GM21528 (cell line): Measurements from ENCODE around the gene IGSF22.
A peak's percentile ranks its signal among the peaks of the same experiment; 100 is the strongest.

Source experiments
- ATAC-seq: cut with Tn5 transposase; IDR thresholded peaks from one replicate; pipeline ENCODE4 v1.9.1; 2021; ENCODE audit warnings: mild to moderate bottlenecking, moderate library complexity; ENCODE audit not compliant: unreplicated experiment, low FRiP score

IGSF22 gene

DNA sequence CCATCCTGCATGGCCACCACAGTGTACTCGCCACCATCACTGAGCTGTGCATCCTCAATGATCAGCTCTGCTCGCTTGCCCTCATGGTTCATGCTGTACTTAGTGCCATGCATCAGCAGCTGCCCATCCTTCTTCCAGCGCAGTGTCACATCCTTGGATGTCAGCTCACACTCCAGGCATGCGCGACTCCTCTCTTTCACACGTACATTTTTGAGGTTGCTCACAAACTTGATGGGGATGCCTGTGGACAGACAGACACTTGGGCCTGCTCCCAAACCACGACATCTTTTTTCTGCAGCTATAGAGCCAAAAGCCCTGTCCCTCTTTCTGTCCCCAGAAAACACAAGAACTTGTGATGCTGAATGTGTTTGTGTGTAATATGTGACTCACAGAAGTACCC, 10.5 kb downstream of the IGSF22 start:
- no peak for ATAC-seq

DNA sequence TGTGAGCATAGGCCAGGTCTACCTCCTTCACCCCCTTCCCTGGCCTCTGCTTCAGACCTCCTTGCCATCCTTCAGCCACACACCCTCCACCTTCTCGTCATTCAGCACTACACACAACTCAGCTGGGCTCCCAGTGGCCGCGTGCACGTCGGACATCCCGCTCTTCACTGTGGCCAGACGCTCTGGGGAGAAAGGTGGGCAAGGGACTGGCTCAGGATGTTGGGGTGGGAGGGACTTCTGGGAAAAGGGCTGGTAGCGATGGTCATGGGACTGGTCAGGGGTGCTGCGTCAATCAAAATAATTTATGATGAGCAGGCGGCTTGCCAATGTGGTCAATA, 11.6 kb downstream of the IGSF22 start:
- no peak for ATAC-seq

DNA sequence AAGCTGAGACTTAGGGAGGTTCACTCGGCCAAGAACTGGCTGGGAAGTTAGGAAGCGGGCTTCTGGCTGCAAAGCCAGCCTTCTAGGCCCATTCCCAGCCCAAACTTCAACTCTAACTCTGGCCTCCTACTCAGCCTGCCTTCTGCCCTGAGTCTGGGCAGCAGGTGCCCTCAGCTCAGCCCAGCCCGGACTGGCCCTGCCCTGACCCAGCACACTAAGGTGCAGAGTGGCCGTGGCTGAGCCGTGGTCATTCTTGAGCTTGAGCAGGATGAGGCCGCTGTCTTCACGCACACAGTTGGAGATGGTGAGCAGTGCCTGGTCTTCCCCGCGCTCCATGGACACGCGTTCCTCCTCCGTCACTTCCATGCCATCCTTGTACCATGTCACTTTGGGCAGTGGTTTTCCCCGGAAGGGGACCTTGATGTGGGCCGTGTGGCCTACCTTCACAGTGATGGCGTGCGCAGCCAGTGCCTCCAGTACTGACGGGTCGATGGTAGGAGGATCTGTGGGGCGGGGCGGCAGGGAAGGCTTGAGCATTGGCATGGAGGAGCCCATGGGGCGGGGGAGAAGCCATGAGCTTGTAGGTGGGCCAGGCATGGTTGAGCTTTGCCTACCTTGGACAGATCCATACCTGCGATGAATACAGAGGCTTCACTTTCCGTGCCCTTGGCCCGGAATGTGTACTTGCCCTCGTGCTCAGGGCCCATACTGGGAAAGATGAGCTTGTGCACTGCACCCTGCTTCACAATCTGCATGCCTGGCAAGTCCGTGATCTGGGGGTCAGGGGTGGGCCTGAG, 12.1 kb downstream of the IGSF22 start:
- no peak for ATAC-seq

DNA sequence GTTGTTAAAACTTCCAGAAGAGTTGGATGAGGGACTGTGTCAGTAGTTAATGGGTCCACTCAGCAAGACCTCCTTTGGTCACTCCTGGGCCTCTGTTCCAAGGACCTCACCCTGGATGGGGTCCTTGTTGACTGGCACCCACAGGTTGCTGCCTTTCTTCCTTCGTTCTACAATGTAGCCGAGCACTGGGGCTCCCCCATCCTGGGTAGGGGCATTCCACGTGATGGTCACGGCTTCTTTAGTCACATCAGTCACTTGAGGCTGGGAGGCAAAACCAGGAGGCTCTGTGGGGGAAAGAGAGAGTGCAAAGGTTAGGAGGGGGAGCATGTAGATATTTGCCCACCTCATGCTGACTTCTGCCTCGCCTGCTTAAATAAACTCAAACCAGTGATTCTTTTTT, 15.4 kb downstream of the IGSF22 start:
- no peak for ATAC-seq

DNA sequence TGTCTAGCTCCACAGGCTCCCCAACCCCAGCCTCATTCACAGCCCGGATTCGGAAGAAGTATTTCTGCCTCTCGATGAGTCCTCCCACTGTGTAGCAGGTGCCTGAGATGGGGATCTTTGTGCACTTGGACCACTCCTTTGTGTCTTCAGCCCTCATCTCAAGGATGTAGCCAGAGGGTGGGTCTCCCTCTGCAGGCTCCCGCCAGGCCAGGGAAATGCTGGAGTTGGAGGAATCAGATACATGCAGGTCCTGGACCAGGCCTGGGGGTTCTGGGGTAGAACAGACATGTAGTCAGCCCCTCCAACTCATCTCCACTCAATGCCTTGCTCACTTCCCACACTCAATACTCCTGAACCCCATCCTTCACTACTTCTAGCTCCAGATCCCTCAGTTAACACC, 16.6 kb downstream of the IGSF22 start:
- ATAC-seq: no peak

DNA sequence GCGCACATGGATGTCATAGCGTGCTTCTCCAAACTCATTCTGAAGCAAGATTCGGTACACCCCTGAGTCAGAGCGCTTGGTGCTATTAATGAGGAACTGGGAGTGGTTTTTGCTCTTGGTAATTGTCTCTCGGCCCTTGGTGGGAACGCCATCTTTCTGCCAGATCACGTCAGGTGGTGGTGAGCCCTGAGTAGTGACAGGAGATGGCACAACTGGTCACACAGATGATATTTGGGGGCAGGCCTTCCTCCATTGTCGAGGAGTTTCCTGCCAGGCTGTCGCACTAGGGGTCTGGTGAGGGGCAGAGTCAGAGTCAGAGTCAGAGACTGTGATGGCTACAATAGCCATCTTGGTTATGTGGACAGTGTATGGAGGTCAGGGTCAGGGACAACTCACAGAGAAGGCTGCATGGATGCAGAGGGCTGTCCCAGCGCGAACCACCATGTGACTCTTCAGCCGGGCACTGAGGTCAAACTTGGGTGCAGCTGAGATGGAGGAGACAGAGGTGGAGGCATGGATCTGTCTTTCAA, 18.1 kb downstream of the IGSF22 start:
- no peak for ATAC-seq

DNA sequence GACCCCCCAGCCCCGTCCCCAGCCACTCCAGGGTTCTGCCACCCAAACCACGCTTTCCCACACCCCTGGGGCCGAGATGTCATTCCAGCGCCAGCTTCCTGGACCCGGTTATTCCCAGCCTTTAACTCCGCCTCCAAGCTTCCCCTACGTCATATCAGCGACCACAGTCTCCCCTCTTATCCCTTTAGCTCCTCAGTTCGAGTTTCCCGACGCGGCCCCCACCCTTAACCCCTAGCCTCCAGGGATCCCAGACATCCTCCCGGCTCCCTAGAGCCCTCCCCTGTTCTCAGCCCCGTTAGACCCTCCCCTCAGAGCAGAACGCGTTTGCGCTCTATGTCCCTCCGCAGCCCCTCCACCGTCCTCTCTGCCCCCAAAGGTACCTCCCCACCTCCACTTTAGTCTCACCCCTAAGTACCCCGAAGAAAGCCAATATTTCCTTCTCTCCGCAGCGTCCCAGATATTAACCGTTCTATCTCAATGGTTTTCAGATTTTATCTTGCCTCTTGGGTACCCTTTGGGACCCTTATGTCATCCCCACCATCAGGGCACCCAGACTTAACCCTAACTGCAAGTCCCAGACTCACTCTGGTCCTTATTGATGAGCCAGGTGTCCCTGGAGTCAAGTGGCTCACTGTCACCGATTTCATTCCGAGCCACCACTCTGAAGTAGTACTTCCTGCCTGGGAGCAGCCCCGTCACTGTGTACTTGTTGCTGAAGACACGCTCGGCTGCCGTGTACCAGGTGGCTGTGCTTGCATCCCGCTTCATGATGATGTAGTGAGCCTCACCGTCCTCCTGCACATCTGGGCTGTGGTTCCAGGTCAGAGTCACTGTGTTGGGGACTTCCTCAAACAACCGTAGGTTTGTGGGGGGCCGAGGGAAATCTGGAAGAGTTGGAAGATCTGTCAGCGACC, 19.4 kb downstream of the IGSF22 start:
- no peak for ATAC-seq

GRCh38 chr11:18705651-18706281, 20.2 kb downstream of the IGSF22 start:
- ATAC-seq: no peak

- ATAC-seq: no peak
Measured at GRCh38 chr11:18704698-18705097, 21.3 kb downstream of the IGSF22 start.

- no peak for ATAC-seq
Measured at GRCh38 chr11:18704045-18704645, 21.8 kb downstream of the IGSF22 start.

- no peak for ATAC-seq
Measured at GRCh38 chr11:18703001-18703763, 22.8 kb downstream of the IGSF22 start.

DNA sequence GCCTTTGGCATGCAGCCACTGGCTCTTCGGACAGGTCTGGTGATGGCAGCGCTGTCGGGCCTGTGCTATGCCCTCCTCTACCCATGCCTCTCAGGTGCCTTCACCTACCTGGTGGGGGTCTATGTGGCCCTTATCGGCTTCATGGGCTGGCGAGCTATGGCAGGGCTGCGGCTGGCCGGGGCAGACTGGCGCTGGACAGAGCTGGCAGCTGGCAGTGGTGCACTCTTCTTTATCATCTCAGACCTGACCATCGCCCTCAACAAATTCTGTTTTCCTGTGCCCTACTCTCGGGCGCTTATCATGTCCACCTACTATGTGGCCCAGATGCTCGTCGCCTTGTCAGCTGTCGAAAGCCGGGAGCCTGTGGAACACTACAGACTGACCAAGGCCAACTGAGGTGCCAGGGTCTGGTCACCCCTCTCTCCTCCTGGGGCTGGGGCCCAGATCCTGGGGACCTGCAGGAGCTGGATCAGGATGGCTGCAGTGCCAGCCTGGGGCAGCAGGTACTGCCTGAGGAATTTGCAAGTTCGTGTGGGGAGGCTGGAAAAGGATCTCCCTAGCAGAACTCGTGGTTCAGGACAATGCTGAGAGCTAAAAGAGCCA, 24.3 kb downstream of the IGSF22 start:
- no peak for ATAC-seq

DNA sequence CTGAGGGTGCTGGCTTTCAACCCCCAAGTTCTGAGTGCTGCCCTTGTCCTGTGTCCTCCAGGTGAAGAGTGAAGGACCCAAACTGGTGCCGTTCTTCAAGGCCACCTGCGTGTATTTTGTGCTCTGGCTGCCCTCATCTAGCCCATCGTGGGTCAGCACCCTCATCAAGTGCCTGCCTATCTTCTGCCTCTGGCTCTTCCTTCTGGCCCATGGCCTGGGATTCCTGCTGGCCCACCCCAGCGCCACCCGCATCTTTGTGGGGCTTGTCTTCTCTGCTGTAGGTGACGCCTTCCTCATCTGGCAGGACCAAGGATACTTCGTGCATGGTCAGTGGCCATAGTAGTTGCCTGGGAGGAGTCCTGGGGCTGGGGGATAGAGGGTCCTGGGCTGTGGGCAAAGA, 25.1 kb downstream of the IGSF22 start:
- ATAC-seq: no peak

DNA sequence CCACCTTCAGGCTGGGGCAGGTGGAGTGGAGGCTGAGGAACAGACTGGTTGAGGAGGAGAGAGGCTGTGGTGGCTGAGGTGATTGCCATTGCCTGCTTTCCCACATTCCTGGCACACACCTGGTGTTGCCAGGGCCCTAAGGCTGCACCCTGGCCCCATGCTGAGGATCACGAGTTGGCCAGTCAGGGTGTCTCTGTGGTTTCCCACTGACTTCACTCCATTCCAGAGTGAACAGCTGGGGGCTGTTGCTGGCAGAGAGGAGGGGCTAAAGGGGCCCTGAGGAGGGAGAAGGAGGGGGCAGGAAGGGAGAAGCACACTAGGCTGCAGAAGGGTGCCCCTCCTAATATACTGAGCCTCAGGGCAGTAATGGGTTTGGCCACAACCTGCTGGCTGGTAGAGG, 25.6 kb downstream of the IGSF22 start:
- no peak for ATAC-seq

DNA sequence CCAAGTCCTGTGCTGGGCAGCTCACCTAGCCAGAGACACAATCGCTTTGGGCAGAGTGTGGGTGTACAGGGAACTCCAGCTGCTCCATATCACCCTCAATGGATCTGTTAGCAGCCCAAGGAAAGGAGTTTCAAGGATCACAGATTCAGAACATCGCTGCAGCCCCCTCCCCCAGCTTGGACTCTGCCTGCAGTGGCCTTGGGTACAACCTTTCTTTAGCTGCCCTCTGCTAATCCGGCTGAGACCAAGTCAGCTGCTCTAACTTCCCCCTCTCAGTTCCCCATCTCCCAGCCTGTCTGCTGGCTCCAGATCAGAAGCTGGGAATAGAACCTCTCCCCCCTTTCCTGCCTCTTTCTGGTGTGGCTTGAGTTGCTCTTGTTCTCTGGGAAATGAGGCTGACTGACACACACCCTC, 26.1 kb downstream of the IGSF22 start:
- no peak for ATAC-seq

DNA sequence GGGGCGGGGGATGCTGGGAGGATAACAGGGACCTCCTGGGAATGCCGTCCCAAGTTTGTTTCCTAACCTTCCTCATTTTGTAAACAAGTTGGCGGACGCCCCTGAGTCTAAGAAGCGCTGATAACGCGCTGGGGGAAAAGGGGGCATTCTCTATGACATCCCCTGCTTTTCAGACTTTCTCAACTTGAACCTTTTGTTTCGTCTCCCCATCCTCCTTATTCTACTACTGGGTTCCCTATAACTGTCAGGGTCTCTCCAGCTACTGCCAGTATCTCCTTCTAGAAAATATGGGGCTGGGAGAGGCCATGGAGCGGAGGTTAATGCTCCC, 26.8 kb downstream of the IGSF22 start:
- no peak for ATAC-seq

DNA sequence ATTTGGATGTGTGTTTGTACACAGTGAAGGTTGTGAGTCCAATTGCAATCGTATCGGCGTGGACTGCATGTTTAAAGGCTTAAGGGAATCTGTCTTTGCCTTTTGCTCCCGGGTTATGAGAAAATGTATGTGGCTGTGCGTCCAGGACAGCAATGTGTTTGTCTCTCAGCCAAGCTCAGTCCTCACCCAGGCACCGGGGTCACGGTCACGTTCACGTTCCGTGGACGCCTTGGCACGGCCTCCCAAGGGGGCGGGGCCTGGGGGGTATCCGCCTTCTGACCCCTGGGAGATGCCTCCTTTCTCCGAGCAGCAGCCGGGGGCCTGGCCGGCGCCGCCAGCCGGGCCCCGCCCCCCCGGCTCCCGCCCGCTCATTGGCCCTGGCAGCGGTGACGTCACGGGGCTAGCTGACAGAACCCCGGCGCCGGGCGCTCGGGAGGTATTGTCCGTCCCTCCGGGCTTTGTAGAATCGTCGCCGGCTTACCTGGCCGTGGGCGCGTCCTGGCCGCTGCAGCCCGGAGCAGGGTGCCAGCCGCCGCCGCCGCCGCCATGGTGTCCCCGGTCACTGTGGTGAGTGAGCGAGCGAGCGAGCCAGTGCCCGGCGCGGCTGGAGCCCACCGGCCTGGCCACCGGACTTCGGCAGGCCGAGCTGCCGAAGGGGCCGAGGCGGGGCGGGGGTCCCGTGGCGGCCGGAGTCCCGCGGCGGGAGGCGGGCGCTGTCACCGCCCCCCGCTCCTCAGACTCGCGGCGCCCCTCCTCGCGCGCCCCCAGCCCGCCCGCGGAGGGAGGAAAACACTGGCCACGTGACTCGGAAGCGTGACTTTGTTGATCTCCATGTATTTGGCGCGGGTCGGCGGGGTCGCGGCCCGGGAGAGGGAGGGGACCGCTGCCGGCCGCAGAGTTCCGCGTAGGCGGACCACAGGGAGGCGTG, 27.4 kb downstream of the IGSF22 start, which contains the start of gene TMEM86A:
TSS of gene TMEM86A (plus strand) at position 439 of the 928 bp plus-strand sequence. CDS start at position 547, 108 bp downstream.
- peak; percentile 92 for ATAC-seq

- ATAC-seq: no peak
Measured at GRCh38 chr11:18697576-18697975, 28.4 kb downstream of the IGSF22 start.
